Small intestine (tissue), 7 donors: ENCODE results near the gene PTS. TPM values are rescaled to one million over a fixed set of nuclear protein-coding genes. Genes with fewer than 3 reads are reported as not detected.

ENCODE experiments used
- DNase-seq, 2 donors: peaks; one replicate each; pipeline versions ENCODE4 v3.0.0 to v3.0.0-alpha.2; 2013
- FAIRE-seq: peaks from 2 replicates; lab custom pipeline; 2012; peaks lifted over from hg19 to GRCh38; lab: Jason Lieb, UNC
- H3K27ac ChIP-seq, 3 donors: one replicate each; pipeline ENCODE4 v1.5.1; 2013; ENCODE audit warnings: low read length in 2 of 3, mild to moderate bottlenecking in 2 of 3, control low read depth in 1 of 3, inconsistent platforms in 1 of 3, low read depth in 1 of 3, moderate library complexity in 1 of 3
- H3K27me3 ChIP-seq, 3 donors: one replicate each; pipeline ENCODE4 v1.6.1; 2013; ENCODE audit warnings: low read length in 3 of 3, inconsistent platforms in 1 of 3; ENCODE audit not compliant: control insufficient read depth in 3 of 3, insufficient read depth in 3 of 3
- H3K36me3 ChIP-seq, 3 donors: one replicate each; pipeline ENCODE4 v1.6.1; 2013; ENCODE audit warnings: low read length in 3 of 3, inconsistent platforms in 1 of 3, low read depth in 1 of 3, mild to moderate bottlenecking in 1 of 3, moderate library complexity in 1 of 3; ENCODE audit not compliant: control insufficient read depth in 3 of 3, insufficient read depth in 2 of 3
- H3K4me1 ChIP-seq, 3 donors: one replicate each; pipeline ENCODE4 v1.6.1; 2013; ENCODE audit warnings: low read length in 2 of 3, inconsistent platforms in 1 of 3, low read depth in 1 of 3, mild to moderate bottlenecking in 1 of 3, moderate library complexity in 1 of 3; ENCODE audit not compliant: control insufficient read depth in 3 of 3, insufficient read depth in 2 of 3
- H3K4me3 ChIP-seq, 3 donors: one replicate each; pipeline ENCODE4 v1.5.1; 2013; ENCODE audit warnings: low read length in 3 of 3, control low read depth in 1 of 3, inconsistent platforms in 1 of 3, low read depth in 1 of 3, mild to moderate bottlenecking in 1 of 3, moderate library complexity in 1 of 3
- H3K9me3 ChIP-seq, 2 donors: one replicate each; pipeline ENCODE4 v1.6.1; 2013; ENCODE audit warnings: low read depth in 1 of 2, low read length in 1 of 2; ENCODE audit not compliant: control insufficient read depth in 2 of 2, insufficient read depth in 1 of 2
- WGBS, 3 donors: extraction: QIAGEN DNeasy Blood & Tissue Kit; methylation state at CpG; one replicate each; pipeline ENCODE4 v1.1.7; 2013; 5-methylcytosine and 5-hydroxymethylcytosine counted together
- polyA plus RNA-seq, 4 donors: library from polyadenylated mRNA; stranded (reverse) in 3 of 4; unstranded in 1 of 4; fragments of 200-250 nt in 3 of 4; fragments of 120-200 nt in 1 of 4; gene quantifications; one replicate each; pipeline versions ENCODE4 v1.2.1 to v1.2.3, GENCODE V29; 2013
- donor health status: healthy with polysubstance abuse.
- donor health status: control.
- donor health status: control.
- donor health status: Bipolar disorder and iron deficiency.
- donor health status: healthy.

The PTS gene
- polyA plus RNA-seq, 4 donors = 25.5 to 57.3 (median 38.9) TPM

DNA sequence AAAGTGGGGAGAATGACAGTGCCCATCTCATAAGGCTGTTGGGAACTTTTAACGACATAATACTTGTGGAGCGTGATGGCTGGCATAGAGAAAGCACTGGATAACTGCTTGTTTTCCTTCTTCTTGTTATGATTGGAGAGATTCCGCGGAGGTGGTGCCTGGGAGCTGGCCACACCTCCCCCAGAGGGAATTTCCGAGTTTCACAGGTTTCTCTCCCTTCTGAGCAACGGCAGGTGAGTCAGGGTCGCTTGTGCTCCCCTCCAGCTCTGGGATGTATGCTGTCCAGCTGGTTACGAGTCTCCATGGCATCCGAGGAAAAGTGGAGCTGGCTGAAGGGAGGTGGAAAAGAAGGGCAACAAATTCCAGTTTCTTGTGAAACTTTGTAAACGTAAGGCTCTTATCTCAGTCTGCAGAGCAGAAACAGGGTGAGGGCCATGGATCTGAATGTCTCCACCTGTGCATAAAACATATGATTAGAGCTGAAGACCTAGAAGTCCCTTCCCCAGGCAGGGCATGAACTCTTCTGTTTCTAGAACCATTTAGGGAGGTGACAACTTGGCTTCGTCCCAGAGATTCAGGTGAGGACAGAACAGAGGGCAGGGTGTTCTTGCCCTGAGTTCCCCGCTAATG is 44.4 kb downstream of the PTS start:
- Histone ChIP-seq H3K27ac (no peak overlapping the region), H3K4me3 (no peak overlapping the region), H3K9me3 (no peaks in the 10 kb centered on the region), H3K27me3 (no peaks in the 10 kb centered on the region), H3K4me1 (no peaks in the 10 kb centered on the region), H3K36me3 (no peaks in the 10 kb centered on the region)
- 71 to 76% (median 76%) methylated on average over 12 of the region's 12 CpGs for WGBS, 3 donors
- DNase-seq (no peak), FAIRE-seq (no peak)

DNA sequence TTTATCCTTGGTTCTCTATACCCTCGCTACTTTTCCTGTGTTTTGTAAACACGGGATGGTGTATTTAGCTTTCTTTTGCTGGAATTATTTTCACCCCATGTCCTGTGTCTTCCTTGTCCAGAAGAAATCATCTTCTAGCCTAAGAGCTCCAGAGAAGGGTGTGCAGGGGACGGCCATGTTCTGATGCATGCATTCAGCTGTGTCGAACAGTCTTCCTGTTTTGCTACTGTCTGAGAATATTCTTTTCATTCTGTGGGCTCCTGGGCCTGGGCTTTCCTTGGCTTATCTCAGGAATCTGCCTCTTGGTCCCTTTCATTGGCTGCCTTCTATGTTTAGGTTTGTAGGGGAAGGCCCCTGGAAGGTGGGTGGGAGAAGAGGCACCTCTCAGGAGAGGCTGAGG is 45.0 kb downstream of the PTS start:
- no peak for DNase-seq

DNA sequence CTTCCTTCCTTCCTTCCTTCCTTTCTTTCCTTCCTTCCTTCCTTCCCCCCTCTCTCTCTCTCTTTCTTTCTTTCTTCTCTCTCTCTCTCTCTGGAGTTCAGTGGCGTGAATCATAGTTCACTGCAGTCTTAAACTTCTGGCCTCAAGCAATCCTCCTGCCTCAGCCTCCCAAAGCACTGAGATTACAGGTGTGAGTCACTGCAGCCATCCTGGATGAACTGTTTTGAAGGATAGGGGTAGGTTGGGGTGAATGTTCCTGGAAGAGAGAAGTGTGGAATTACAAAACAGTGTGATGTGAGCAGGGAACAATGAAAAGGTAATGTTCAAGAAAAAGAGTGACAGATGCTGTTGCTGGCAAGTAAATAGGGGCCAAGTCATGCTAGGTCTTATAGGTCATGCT is 46.8 kb downstream of the PTS start:
- FAIRE-seq (no peak), DNase-seq (no peak)
- no peaks in the 10 kb centered on the region for H3K27me3 ChIP-seq
- H3K4me3 ChIP-seq = no peak overlapping the region
- H3K27ac ChIP-seq = no peak overlapping the region
- WGBS, 3 donors = 89 to 95% (median 93%) methylated on average over 1 of the region's 1 CpG
- no peaks in the 10 kb centered on the region for H3K36me3 ChIP-seq
- H3K9me3 ChIP-seq = no peaks in the 10 kb centered on the region
- no peaks in the 10 kb centered on the region for H3K4me1 ChIP-seq

More for the DNA sequence above, 45.0 kb downstream of the PTS start:
- Histone ChIP-seq H3K27ac (no peak overlapping the region), H3K4me3 (no peak overlapping the region), H3K36me3 (no peaks in the 10 kb centered on the region), H3K27me3 (no peaks in the 10 kb centered on the region), H3K9me3 (no peaks in the 10 kb centered on the region), H3K4me1 (no peaks in the 10 kb centered on the region)
- WGBS, 3 donors = 94 to 97% (median 94%) methylated on average over 4 of the region's 4 CpGs
- FAIRE-seq = no peak

DNA sequence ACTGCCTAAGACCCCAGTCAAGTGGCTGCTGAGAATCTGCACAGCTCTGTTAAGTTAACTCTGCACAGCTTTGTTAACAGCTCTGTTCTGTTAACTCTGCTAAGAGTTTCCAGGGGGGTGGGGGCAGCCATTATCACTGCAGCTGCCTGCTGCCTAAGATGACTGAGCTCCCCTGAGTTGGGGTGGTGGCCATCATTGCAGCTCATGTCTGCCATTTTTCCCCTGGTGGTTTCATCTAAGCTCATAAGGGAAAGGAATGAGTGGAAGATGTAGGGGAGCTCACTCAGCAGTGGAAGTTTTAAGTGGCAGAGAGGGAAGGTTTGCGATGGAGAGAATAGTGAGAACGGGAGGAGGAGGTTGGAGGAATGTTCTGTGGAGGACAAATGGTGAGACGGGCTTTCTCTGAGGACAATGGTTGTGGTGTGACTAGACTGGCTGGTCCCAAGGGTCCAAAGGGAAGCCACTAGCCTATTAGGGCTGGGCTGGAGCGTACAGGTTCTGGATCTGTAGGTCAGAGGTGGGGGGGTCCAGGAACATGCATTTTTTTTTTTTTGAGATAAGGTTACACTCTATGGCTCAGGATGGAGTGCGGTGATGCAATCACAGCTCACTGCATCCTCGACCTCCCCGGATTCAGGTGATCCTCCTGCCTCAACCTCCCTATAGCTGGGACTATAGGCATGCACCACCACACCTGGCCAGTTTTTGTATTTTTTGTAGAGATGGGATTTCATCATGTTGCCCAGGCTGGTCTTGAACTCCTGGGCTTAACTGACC is 48.0 kb downstream of the PTS start:
- H3K27me3 ChIP-seq = no peaks in the 10 kb centered on the region
- H3K9me3 ChIP-seq = no peaks in the 10 kb centered on the region
- 90 to 92% (median 90%) methylated on average over 7 of the region's 7 CpGs for WGBS, 3 donors
- H3K4me3 ChIP-seq = no peak overlapping the region
- FAIRE-seq (no peak), DNase-seq (no peak)
- no peak overlapping the region for H3K27ac ChIP-seq
- no peaks in the 10 kb centered on the region for H3K4me1 ChIP-seq
- no peaks in the 10 kb centered on the region for H3K36me3 ChIP-seq

DNA sequence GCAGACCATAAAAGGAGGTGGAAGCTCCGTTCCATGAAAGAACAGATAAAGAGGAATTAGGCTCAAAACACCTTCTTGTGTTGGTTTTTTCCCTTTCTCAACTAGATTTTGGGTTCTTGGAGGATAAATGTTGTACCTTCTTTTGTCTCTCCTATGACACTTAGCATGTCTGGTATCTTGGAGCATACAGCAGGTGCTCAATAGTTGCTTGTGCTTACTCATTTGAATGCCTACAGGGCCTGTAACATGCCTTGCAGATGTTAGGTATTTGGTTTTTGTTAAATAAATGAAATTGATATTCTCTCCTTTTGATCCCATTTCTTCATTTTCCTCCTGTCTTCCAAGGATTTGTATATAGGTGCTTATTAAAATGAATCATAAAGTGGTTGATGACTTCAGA is 50.8 kb downstream of the PTS start:
- H3K4me3 ChIP-seq = no peak overlapping the region
- DNase-seq = no peak
- H3K36me3 ChIP-seq = no peaks in the 10 kb centered on the region
- H3K4me1 ChIP-seq = no peaks in the 10 kb centered on the region
- no peaks in the 10 kb centered on the region for H3K9me3 ChIP-seq
- 25 to 81% (median 68%) methylated on average over 1 of the region's 1 CpG for WGBS, 3 donors
- H3K27me3 ChIP-seq = no peaks in the 10 kb centered on the region
- H3K27ac ChIP-seq = no peak overlapping the region
- no peak for FAIRE-seq

DNA sequence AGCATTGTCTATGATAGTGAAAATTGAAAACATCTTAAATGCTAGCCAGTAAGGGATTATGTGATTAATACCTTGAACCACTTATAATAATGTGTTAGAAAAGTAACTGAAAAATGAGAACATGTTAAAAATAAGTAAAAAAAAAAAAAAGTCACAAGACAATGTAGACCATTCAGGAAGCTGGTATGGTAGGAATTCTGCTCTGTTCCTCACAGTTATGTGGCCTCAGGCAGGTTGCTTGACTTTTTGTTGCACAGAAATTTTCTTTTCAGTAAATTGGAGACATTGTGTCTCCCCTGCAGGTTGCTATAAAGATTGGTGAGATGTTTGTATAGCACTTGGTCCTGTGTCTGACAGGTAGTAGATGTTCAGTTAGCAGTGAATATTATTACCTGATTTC is 51.7 kb downstream of the PTS start:
- Histone ChIP-seq H3K4me3 (no peak overlapping the region), H3K4me1 (no peaks in the 10 kb centered on the region), H3K36me3 (no peaks in the 10 kb centered on the region), H3K27me3 (no peaks in the 10 kb centered on the region), H3K27ac (no peak overlapping the region), H3K9me3 (no peaks in the 10 kb centered on the region)
- FAIRE-seq (no peak), DNase-seq (no peak)

DNA sequence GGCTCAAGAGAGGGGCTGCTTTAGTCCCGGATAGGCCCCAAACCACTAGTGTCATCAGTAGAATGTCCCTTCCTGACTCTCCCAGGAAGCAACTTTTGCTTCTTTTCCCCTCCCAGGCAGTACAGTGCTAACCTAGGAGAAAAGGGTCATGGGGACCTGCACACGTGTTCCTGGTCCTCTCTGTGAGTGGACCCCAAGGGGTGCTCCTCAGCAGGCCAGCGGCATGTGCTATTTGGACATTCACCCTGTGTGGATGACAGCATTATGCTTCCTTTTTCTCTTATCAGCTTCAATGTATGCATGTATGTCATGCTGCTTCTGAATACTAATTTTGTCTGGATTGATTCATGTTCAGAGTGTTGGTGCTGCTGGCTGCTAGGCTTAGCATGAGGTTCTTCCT is 52.6 kb downstream of the PTS start:
- WGBS, 3 donors = 83 to 87% (median 86%) methylated on average over 3 of the region's 3 CpGs
- DNase-seq = no peak
- Histone ChIP-seq H3K4me1 (no peaks in the 10 kb centered on the region), H3K9me3 (no peaks in the 10 kb centered on the region), H3K27ac (no peak overlapping the region), H3K4me3 (no peak overlapping the region), H3K36me3 (no peaks in the 10 kb centered on the region), H3K27me3 (no peaks in the 10 kb centered on the region)
- FAIRE-seq = no peak

DNA sequence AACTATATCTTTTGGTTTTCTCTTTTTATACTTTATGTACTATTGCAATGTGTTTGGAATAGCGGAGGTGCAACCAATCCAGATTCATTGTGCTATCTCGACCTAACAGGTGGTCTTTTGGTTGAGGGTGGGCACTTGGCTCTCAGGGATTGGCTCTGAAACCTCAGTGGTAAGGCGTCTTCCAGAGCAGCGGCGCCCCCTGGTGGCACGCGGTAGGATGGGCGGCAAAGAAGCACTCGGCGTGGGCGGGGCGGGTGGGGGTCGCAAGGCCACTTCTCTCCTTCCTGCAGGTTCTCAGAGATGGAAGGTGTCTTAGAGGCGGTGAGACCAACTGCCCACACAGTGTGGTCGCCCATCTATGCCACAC is 53.7 kb downstream of the PTS start:
- no peaks in the 10 kb centered on the region for H3K27me3 ChIP-seq
- no peaks in the 10 kb centered on the region for H3K4me1 ChIP-seq
- peaks cover 0 to 2% (median 0%) of the 10 kb centered on the region in 3 donors for H3K36me3 ChIP-seq
- 2 to 3% (median 2%) methylated on average over 15 of the region's 15 CpGs for WGBS, 3 donors
- FAIRE-seq = no peak
- H3K9me3 ChIP-seq = no peaks in the 10 kb centered on the region
- DNase-seq = peak; percentile 37 to 79
- H3K27ac ChIP-seq = no peak overlapping the region
- peak overlapping the region in 2 of 3 donors; percentile 31 to 41 for H3K4me3 ChIP-seq
